GM18526 (cell line): ENCODE measurements around the gene PGAP6.

Experiments
- POLR2A ChIP-seq: IDR thresholded peaks from 3 replicates; pipeline ENCODE4 v1.6.1; 2011; ENCODE audit not compliant: insufficient read length; ENCODE audit errors: extremely low read depth

The PGAP6 gene

DNA sequence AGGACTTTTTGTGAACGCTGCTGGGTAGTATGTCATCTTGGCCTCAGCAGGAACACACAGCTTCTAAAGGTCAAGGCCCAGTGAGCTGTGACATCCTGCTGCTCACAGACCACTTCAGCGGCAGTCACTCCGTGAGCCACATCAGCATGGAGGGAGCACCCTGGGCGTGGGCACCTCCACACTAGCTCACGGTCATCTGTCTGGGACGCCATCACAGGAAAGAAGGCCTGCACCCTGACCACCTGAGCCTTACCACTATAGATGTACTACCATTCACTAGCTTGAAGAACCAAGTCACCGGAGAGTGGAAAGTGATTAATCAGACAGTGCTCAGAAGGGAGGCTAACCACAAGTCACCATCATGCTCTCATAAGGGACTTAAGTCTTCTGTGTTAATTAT, 32.6 kb downstream of the PGAP6 start:
- no peak for TF ChIP-seq POLR2A

DNA sequence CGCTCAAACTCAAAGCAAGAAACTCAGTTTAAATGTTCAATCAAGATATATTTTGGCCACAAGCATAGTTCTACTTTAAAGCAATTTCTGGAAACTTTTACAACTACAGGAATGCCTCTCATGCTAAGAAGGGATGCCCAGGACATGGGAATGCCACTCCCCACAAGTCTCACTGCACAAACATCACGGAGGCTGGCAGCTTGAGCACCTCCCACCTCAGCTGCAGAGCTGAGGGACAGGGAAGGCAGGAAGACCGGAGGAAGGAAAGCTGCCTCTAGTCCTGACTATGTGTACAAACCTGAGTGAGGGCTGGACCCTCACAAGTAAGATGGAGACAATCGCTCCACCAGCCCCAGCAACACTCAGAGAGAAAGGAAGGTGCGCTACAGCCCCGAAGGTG, 34.6 kb downstream of the PGAP6 start:
- TF ChIP-seq POLR2A: no peak

DNA sequence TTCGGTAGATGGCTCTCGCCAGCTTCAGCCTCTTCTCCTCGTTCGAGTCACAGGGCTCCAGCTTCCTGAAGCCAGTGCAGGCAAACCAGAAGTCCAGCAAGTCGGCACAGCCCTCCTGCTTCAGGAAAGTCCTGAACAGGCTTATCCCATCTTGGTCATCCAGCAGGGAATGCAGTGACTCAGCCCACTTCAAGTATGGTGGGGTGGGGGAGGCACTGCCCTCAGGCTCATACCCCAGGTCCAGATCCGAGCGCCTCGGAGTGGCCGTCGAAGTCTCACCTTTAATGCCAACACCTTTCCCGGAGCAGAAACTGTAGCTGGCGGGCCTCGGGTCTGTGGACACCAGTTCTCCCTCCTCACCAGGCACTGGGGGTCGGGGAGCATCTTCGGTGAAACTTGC, 35.2 kb downstream of the PGAP6 start:
- no peak for TF ChIP-seq POLR2A

DNA sequence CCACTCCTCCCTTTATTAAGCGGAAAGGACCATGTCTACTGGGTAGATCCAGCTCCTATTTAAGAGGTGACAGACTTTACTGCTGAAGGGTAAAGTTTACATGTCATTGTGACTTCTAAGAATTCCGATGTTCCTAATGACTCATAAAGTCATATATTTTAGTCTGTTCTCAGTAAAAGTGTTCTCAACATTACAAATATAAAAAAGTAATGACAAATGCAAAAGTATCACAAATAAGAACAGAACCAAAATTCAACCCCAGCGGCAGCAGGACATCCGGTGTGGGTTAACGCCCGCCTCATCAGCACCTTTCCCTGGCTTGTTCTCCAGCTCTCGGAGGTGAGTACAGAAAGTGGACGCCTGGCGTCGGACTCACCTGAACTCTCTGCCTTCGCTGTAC, 36.0 kb downstream of the PGAP6 start:
- TF ChIP-seq POLR2A: no peak

DNA sequence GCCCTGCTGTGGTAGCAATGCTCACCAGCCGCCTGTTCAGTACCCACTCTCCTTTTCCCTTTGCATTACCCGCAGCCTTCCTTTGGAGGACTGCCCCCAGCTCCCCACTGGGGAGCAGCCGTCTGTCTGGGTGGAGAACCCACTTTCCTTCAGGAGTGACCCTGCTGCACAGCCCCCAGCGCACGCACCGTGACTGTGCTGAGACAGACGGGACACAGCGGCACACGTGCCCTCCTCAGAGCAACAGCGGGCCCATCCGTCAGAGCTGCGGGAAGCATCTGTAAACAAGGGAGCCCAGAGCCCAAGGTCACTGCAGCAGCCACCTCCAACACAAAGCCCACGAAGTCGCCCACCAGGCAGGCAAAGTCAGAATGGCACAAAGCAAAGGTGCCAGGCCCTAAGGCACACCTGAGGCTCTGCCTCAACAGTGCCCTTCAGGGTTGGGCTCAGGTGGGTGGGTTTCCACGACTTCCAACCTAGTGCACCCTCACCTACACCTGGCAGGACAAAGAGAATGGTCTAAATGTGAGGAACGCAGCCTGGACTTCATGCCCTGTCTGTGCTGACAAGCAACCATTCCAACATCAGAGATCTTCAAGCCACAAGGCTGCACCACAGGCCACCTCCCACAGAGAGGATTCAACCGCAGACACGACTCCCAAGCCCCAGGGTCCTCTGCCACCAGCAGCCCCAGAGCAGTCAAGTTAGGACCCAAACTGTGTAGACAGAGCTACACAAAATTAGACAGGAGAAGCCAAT, 39.1 kb downstream of the PGAP6 start:
- TF ChIP-seq POLR2A: no peak

DNA sequence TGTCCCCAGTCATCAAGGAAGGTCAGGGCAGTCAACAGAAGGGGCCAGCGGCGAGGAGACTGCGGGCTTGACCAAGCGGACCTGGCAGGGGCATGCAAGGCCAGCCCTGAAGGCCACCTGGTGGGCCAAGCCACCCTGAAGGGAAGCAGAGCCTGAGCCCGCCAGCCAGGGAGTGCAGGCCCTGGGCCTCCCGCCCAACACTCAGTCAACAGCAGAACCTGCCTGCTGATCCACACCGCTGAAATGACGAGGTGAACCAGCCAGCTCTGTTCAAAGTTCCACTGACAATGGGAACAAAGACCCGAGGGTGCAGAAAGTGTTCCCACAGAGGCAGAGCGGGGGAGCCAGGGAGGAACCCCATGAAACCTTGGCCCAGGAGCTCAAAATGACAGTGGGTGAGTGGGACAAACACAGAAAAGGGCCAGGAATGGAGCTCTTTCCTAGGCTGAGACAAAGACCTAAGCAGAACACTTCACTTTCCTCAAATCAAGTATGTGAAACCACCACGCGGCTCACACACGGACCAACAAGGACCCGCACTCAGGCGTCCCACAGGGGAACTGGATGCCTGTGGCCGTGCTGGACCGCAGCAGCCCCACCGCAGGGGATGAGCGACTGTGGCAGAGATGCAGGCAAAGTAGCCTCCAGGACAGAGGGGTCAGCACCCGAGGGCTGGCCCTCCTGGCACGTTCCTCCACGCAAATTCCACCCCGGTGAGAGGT, 41.2 kb downstream of the PGAP6 start:
- TF ChIP-seq POLR2A: no peak

DNA sequence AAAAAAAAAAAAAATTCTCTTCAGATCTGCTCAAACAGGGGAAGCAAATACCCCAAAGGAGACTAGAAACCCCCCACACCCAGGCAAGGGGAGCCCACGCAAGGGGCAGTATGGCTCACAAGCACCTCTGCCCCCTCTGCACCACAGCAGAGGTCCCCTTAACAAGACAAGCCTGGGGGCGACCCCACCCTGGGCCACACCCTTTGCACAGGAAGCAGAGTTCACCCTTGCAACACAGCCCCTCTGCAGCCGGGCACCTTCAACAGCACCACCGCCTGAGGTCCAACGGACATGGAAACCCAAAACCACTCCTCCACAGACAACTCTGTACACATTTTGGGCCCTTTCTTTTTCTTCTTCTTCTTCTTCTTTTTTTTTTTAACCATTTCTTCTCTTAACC, 42.1 kb downstream of the PGAP6 start:
- TF ChIP-seq POLR2A: no peak

DNA sequence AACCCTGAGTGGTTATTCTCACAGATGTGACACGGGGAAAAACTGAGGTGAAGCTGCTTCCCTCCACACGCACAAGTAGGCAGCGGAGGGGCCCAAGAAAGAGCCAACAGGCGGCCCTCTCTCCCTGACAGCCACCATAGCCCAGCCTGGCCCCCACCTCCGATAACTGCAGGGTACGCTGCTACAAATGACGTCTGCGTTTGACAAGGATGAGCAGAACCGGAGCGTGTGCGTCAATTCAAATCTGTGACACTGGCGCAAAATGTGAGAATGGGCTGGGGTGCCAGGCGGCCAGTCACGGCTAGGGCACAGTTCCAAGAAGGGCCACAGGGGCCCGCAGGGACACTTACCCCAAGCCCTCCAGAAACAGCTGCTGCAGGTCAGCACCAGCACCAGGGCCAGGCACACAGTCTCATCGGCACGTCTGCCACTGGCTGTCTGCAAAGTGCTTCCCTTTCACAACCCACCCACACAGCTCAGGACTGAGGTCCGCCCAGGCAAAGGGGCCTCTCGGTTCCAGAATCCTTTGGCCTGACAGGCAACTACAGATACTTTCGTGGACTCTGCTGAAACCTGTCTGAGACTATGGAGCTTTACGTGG, 43.7 kb downstream of the PGAP6 start:
- no peak for TF ChIP-seq POLR2A

DNA sequence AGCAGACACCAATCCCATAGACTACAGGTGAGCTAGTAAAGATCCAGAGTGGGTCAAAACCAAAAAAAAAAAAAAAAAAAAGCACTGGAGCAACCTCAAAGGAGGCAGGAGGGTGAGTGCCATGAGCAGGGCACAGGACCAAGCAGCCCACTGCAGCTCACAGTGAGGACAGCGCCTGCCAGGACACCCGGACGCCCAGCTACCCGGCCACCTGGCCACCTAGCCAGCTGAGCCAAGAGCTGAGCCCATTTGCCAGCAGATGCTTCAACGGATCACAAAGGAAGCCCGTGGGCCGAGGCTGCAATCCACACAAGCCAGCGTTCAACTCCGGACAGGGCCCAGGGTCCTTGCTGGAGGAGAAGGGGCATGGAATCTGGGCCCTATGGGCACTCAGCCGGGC, 44.3 kb downstream of the PGAP6 start:
- TF ChIP-seq POLR2A: no peak

DNA sequence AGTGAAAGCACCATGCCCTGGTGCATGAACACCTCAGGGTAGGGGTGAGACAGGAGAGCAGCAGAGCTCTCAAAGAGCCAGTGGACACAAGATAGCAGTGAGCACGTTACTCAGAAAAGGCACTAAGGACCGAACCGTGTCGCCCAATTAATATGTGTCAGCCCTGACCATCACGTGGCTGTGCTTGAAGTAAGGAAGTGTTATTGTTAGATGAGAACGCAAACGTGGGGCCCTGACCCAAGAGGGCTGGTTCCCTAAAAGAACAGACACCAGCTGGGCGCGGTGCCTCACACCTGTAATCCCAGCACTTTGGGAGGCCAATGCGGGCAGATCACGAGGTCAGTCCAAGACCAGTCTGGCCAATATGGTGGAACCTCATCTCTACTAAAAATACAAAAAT, 45.5 kb downstream of the PGAP6 start:
- no peak for TF ChIP-seq POLR2A

DNA sequence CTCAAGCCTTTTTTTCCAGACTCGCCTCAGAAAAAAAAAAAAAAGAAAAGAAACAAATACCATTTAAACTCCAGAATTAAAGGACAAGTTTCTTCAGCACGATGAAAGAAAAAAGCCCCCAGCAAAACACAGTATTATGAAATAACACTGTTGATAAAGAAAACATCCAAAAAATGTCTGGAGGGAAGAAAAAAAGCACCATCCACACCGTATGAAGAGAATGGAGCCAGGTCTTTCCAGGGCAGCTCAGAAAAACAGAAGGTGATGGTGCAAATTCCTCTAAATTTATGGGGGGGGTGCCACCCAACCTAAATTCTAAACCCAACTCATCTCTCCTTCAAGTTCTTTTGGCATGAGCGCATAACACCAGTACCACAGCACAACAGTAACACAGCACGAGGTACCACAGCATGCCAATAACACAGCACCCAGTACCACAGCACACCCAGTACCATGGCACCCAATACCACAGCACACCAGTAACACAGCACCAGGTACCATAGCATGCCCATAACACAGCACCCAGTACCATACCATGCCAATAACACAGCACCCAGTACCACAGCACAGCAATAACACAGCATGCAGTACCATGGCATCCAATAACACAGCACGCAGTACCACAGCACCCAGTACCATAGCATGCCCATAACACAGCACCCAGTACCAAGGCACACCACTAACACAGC, 48.2 kb downstream of the PGAP6 start:
- no peak for TF ChIP-seq POLR2A

DNA sequence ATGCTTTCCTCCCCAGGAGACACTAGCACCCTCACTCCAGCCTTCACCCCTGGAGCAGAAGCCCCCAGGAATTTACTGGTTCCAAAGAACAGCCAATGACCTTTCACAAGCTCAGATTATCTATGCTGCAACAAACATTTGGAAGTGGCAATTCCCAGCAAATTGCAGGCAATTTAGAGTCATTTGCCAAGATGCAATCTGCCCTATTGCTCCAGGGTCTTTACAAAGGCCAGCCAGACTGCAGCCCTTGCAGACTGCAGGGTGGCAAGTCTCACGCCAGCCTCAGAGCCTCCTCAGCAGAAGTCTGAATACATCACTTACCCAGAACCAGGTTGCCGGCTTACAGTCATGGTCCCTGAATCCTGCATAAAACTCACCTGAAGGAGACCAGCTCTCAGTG, 51.0 kb downstream of the PGAP6 start:
- TF ChIP-seq POLR2A: no peak

DNA sequence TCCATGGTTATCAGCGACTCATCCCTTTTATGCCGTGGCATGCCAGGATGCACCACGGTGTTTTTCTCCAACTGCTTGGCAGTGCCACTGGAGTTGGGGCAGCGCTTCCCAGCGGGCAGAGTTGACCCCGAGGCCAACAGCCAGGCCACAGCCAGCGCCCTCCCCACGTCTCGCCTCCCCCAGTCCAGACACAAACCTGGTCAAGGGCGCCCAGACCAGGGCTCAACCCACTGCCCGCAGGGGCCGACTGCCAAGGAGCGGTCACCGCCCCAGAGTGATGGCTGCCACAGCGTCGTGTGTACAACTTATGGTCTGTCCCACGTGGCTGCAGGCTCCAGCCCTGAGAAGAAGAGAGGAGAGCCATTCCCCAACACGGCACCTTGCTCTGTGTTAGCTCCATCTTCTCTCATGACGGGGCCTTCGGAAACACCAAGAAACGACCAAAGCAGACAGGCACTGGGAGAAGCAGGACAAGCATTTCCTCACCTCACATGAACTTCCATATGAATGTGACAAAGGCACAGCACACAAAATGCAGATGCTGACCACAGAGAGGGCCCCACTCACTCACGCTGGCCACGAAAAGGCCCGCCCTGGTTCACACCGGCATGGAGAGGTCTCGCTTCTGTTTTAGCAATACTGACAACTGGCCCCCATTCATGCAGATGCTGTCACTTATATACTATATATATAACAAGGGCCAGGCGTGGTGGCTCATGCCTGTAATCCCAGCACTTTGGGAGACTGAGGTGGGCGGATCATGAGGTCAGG, 56.2 kb downstream of the PGAP6 start:
- no peak for TF ChIP-seq POLR2A

DNA sequence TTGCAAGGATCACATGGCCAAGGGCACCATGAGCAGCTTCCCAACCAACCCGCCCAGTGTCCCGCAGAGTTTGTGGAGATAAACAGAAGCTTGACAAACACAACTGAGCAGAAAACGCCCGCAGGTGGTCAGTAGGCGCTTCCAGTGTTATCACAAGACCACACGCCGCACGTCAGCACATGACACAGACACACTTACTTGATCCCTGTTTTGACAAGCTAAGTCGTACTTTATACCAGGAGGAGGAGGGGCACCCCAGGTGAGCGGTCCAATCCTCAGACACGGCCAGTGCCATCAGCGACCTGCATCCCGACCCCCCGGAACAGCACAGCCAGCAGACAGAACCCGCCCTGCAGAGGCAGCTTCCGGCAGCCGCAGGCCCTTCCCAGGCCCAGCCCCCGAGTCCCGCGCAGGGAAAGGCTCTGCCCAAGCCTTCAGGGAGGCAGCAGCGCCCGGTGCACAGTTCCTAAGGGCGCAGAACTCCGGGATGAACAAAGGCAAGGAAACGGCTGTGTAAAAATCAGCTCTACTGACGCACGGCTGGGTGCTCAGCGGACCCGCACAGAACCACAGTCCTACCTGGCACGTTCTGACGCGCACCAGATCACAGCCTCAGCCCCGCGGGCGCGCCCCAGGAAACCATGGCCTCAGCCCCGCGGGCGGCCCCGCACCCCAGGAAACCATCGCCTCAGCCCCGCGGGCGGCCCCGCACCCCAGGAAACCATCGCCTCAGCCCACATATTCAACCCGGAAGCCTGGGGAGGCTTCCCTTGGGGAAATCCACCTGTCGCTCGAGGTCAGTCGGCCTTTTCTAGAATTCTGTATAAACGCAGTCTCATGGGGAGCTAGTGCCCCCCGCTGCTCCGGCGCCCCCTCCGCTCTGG, 57.1 kb downstream of the PGAP6 start:
- TF ChIP-seq POLR2A: no peak

DNA sequence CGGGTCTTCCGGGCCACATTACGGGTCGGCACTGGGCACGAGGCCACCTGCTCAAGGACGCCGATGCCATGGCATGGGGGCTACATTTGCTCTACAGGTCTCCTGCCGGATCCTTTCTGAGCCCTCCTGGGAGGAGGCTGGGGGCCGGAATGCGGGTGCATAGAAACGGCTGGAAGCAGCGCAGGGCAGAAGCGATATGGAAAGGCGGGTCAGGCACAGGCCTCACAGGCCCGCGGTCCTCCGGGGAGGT, 57.7 kb downstream of the PGAP6 start:
- no peak for TF ChIP-seq POLR2A
